NOMO-1 (cell line): ENCODE measurements around the gene ERGIC1.

ENCODE experiments used
- DNase-seq, 2 experiments: peaks; one replicate each; lab custom pipeline; 2025; ENCODE audit not compliant: unreplicated experiment in 2 of 2; lab: John Stamatoyannopoulos, UW

ERGIC1 gene

DNA sequence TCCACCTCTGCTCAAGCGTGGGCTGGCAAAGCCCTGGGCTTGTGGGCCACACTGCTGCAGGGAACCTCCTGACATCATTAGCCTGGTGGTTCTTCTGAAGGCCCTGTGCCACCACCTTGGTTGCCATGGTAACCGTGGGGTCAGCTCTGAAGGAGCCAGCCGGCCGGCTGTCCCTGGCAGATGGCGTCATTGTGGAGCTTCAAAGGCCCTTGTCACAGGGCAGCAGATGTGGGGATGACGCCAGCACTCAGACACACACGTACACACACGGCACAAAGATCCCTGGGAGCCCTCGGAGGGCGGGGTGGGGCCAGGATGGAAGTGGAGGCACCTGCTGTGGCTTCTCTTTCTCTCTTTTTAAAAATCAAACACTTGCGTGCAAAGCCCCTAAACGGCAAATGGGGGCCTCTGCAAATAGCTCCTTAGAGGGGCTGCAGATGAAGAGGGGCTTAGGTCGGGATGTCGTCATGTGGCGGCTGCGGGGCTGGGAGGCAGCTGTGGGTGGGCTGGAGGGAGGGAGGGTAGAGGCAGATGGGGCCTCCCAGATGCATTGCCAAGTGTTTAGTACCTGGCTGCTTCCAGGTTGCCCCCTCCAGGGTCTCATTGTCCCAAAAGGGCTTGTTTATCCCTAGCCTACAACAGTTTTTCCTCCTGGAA is 105.7 kb downstream of the ERGIC1 start:
- no peak for DNase-seq

DNA sequence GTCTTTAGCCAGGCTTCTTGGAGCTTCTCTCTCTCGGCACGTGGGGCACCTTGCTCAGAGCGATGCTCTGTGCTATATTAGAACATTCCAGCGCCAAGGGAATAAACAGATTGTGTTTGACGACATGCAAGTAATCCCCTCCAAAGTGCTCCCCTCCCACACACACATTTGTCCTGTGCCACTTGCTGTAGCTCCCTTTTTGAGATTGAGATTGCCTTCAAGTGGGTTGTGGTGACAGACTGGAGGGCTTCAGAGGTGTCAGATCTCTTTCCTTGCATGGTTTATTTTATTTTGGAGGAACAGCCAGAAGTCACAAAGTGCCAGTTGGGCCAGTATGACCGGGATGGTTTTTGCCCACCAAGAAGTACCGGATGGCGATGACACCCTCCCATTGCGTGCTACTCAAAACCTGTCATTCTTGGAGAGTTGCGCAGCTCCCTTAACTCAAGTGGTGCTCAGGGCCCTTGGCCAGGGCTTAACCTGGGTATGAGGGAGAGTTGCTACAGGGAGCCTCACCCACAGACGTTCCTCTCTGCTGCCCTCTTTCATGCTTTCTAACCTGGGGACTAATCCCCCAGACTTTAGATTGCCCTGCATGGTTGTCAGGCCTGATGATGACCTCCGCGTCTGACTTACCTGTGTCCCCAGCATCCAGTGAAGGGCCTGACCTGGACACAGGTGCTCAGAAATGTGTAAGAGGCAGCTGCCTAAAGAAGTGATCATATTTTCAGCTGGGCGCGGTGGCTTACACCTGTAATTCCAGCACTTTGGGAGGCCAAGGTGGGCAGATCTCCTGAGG is 106.4 kb downstream of the ERGIC1 start:
- DNase-seq = no peak

DNA sequence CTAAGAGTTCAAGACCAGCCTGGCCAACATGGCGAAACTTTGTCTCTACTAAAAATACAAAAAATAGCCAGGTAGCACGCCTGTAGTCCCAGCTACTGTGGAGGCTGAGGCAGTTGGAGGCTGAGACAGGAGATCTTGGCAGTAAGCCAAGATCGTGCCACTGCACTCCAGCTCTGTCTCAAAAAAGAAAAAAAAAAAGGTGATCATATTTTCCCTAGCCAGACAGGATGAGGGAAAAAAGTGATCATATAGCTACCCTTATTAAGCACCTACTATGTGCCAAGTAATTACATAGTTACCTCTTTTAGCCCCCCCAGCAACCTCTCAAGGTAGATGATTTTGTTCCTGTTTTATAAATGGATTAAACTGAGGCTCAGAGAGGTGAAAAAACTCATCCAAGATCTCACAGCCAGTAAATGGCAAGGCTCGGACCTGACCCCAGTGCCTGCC is 107.0 kb downstream of the ERGIC1 start:
- no peak for DNase-seq

DNA sequence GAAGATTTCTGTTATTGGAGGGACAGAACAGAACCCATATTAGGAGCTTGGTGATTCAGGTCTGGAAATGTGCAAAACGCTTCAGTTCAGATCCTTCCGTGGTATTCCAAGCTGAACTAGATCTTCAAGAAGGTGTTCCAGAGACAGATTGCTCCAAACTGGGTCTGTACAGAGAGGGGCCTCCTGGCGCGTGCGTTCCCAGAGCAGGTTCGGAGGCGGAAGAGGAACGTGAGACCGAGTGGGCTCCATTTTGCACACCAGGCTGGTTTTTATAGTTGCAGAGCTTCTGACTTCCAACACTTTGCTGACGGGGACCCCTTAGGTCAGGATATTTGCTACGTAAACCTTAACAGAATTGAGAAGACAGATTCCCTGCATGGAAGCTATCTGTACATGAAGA is 108.5 kb downstream of the ERGIC1 start:
- no peak for DNase-seq

DNA sequence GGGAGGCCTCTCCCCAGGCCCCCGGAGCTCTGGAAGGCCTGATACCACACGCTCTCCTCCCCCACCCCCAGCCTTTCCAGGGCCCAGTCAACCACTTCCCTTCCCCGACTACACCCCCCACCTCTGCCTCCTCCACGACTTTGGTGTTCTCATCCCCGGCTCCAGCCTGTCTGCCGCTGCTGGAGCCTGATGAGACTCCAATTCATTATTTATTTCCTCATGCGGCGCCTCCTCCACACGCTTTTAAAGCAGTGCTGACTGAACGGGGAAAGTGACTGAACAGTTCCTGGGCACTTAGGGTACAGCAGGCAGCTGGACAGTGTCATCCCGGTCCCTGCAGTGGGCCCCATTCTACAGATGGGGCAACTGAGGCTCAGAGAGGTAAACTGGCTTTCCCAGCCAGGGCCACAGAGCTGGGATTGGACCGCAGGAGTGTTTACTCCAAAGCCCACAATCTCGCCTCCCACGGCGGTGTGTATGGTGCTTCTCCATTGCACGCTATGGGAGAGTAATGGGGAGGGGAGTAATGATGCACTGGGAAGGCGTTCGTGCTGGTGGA is 109.3 kb downstream of the ERGIC1 start:
- no peak for DNase-seq

DNA sequence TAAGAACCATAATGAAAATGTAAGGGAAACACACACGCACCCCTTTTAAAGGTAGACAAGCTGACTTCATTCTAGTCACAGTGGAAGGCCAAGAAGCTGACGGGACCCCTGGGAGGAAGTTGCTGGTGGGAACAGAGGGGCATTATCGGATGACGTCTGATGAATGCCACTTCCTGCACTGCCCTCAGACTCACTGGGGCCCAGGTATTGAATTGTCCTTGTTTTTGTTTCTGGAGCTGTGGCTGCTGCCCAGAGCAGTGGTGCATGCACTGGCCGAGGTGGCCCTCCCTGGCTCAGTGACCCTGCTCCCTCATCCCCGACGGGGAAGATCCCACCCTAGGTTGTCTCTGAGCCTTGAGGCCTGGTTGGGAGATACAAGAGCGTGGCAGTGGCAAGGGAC is 109.9 kb downstream of the ERGIC1 start:
- no peak for DNase-seq

DNA sequence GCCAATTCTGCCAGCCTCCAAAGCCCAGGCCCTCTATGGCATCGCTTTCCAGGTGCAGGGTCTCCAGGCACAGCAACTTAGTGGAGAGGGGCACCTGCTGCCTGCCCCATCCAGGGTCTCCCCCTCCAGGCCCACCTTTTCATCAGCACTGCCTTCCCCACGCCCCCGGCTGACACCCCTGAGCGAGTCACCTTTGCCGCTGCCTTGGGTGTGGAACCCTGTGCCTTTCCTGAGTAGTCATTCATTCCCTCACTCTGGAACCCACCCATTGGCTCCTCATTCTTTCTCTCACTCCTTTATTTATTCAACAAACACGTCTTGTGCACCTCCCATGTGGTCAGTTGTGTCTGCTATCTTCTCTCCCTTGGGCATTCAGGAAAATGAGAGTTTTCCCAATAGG is 110.7 kb downstream of the ERGIC1 start:
- no peak for DNase-seq

DNA sequence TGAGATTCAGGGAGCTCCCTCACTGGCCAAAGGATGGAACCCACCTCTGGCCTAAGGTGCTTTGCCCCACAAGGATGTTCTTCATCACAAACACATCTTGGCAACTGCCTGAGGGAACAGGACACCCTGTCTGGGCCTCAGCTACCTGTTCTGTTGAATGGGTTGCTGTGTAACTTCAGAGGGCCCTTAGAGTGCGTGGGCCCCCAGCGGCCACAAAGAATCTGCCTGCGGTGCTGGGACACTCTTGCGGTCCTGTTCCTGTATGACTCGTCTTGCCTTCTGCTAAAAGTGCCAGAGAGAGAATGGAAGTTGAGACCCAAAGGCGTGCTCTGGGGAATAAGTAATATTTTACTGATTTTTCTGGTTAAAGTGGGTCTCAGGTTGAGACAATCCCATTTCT is 111.1 kb downstream of the ERGIC1 start:
- no peak for DNase-seq

DNA sequence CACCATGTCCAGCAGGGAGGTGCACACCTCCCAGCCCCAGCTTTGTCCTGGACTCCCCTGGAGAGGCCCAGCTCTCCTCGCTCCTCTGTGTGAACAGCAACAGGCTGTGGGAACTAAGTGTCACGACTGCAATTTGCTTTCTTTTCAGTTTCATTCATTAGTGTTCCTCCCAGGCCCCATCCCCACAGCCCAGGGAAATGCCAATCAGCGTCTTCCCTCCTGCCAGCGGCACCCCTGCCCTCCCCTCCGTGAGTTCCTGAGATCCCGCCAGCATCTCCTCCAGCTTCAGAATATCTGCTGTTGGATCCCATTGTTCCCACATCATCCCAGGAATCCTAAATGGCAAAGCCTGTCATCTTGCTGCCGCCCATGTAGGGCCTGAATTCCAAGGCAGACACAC is 112.1 kb downstream of the ERGIC1 start:
- DNase-seq = no peak

DNA sequence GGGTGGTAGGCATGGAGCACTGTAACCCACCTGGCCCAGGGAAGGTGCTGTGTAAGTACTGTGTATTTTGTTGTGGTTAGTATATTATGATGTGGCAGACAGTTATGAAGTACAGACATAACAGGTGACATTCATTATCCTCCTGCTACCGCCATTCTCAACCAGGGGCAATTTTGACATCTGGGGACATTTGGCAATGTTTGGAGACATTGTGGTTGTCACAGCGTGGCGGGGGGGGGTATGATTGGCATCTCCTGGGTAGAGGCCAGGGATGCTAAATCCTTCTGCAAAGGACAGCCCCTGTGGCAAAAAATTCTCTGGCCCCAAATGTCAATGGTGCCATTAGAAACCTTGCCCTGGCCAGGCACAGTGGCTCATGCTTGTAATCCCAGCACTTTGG is 115.4 kb downstream of the ERGIC1 start:
- DNase-seq = no peak

DNA sequence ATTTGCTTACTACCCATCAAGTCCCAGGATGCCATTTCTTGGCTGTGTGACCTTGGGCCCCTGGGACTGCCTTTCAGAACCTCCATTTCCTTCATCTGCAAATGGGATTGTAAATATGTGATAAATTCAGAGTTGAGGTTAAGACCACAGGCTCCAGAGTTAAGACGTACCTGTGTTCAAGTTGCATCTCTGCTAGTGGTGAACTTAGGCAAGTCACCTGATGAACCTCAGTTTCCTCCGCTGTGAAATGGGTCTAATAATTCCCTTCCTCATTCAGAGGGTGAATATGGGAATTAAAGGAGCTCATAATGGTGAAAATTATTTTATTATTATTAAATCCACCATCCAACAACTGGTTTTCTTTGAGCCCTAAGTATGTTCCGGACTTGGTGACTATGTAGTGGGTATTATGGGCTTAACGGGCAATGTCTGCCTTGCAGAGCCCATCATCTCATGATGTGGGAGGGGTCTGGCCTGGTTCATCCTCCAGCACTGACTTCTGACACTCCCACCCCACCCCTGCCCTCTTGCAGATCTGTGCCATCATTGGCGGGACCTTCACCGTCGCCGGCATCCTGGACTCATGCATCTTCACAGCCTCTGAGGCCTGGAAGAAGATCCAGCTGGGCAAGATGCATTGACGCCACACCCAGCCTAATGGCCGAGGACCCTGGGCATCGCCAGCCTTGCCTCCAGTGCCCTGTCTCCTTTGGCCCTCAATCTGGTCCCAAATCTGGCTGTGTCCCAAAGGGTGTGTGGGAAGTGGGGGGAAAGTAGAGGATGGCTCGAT is 116.3 kb downstream of the ERGIC1 start:
- DNase-seq = no peak

DNA sequence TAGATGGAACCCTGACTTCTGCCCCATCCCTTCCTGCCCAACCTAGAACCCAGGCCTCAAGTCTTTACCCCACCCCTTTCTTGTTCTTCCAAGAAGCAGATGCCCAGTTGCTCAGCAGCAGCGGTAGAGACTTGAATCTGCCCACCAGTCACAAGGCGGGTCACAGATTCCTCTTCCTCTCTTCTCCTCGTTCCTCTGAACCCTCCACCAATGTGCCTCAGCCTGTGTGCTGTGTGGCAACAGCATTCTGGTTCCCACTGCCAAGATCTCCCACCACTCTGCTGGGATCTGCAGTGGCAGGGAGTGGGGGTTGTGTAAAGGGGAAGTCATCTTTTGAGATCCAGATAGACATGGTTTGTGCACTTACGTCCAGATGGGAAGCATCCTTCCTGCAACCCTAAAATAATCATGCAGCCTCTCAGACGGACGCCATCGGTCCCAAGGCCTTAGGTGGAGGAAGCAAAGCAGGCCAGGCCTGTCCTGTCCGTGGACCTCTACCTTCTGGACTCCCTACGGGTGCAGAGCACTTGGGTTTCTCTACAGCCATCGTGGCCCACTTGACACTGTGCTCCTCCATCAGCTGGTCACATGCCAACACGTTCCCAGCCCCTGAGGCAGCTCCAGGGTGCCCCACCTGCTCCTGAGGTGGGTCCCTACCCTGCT is 117.5 kb downstream of the ERGIC1 start:
- DNase-seq = no peak

DNA sequence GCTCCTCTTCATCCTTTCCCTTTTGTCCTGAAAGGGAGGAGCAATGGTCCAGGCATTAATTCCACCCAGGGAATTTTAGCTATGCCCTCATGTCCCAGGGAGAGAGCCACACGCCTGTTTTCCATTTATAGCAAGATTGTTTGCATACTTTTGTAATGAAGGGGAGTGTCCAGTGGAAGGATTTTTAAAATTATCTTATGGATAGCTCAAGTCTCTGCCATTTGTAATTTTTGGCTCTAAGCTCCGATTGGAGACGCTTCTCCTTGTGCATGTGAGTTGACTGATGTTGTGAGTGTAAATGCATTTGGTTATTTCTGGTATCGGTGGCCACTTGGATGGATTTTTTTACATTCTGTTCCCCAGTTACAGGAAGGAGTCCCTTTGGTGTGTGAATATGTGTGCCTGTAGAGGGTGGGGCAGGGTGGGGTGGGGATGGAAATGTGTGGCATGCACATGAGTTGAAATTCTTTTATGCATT is 118.0 kb downstream of the ERGIC1 start:
- DNase-seq = no peak

DNA sequence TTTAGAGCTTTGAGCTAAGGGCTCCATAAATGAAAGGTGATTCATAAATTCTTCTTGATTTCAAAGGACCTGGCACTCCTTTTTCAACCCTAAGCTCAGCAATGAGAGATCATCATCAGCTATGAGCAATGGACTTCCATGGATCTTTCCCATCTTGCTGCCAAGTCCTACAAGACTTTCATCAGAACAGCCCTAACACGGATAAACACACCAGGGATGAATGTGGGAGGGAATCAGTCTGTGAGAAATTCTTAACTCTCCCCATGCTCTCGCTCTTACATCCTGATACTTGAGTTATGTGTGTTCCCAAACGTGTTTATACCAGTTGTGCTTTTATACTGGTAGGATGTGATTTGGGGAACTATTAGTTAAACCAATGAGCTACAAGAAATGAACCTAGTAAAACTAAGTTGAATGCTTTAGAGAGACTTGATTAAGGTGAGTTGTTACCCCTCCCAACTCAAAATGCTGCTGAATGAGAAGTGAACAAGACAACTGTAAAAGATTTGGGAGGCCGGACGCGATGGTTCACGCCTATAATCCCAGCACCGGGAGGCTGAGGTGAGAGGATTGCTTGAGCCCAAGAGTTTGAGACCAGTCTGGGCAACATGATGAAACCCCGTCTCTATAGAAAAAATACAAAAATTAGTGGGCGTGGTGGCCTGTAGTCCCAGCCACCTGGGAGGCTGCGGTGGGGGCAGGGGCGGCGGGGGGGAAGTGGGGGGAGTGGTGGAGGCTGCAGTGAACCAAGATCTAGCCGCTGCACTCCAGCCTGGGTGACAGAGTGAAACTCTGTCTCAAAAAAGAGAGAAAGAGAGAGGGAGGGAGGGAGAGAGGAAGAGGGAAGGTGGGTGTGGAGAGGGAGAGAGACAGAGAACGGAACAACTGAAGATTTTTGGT is 120.0 kb downstream of the ERGIC1 start:
- DNase-seq = no peak

DNA sequence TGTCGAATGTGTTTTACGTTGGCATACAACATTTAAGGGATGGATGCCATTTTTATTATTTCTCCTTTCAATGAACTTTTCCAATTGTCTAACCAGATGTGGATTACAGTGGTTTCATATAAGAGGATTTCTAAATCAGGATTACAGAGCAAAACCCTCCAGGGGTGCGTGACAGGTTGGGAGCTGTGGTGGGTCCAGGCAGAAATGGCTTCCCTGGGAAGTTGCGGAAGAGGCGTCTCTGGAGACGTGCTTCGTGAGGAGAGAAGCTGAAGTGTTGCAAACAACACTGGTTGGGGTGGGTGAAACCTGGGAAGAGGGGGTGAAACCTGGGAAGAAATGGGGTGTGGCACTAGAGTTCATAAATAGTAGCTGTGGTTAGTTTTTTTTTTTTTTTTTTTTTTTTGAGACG is 120.7 kb downstream of the ERGIC1 start:
- no peak for DNase-seq

DNA sequence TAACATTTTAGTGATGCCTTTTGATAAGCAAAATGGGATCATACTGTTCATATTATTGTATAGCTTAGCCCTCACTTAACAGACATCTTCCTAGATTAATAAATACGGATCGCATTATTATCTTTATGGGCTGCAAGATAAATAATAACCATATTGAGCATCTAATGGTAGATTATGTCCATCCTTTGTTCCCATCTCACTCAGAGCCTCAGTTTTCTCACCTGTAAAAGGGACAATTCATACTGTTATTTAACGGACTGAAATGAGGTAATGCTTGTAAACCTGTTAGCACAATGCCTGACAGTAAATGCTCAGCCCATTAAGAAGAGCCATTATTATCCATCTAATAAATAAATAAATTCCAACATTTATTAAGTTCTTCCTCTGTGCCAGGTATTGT is 122.2 kb downstream of the ERGIC1 start:
- no peak for DNase-seq

DNA sequence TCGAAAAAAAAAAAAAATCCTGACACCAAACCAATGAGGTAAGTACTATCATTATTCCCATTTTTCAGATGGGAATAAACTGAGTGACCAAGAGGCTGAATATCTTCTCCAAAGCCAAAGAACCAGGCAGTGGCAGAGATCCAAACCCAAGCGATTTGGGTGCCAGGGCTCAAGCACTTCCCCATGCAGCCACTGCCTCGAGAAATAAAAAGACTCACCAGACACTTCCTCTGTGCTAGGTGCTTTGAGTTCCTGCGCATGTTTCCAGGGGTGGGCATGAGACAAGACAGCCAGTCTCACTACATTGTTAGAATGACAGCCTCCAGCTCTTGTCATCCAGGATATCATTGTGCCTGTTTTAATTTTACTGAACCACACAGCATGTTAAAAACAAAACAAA is 122.9 kb downstream of the ERGIC1 start:
- DNase-seq = no peak

DNA sequence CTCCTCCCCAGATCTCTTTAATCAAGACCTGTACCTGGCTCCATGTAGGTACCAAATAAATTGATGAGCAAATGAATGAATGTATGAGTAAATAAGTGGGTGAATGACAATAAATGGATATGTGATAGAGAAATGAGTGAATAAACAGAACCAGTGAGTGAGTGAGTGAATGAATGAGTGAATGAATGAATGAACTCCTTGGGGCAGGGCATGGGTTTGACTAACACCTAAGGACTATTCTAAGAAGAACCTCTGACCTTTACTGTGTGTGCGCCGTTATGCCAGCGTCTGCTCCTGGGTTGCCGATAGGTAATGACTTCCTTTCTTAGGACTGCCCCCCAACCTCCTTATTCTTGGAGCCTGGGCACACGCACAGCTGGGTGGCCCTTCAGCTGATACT is 123.4 kb downstream of the ERGIC1 start:
- no peak for DNase-seq

DNA sequence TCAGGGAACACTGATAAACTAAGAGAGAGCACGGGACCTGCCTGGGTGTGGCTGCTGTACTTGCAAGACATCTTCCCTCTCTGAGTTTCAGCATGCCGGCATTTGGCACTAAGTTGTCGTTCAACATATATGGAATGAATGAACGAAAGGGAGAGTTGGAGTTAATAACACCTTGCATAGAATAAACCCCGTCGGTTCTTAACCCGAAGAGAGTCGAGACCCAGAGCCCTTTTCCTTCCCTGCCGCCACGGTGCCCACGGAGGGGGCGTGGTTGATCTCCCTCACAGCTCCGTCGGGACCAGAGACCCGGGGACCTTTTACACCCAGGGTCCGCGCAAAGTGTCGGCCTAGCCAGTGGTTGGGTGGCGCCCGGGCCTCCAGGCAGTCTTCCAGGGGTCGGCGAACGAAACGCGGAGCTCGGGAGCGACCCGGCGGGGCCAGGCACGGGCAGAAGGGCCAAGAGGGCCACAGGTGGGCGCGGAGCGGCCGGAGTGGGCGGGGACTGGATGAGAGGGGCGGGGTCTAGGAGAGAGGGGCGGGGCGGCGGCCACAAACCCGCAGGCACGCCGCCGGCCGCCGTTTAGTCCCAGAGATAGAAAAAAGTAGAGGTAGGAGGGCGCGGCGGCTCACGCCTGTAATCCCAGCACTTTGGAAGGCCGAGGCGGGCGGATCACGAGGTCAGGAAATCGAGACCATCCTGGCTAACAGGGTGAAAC is 124.4 kb downstream of the ERGIC1 start:
- DNase-seq = peak; percentile 43 to 51
